GM21619 (cell line): ENCODE measurements around the gene STATH.
"Not testable (repeated sequence)": the region's sequence is repeated elsewhere in the genome, so short reads cannot be mapped to it uniquely, and the experiment has no call there.

Experiments used
- ATAC-seq: cut with Tn5 transposase; IDR thresholded peaks from one replicate; pipeline ENCODE4 v1.9.1; 2021; ENCODE audit not compliant: unreplicated experiment

STATH gene, protein sequence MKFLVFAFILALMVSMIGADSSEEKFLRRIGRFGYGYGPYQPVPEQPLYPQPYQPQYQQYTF

DNA sequence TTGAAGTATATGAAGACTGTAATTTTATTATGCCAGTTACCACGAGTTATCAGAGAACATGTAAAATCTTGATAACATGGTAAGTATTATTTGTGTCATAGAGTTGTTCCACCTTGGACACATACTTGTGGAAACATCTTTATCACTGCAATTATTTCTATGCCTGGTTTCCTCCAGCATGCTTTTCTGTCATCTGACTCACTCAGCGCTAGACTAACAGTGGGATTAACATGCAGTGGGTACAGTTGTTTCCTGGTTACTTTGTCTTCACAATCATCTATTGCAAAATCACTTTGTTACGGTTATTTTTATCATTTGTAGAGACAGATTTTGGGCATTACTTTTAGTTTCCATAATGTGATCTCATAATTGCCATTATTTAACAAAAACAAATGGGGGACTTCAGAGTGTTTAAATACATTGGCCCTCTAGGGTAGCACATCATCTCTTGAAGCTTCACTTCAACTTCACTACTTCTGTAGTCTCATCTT lies at the start of gene STATH:
Gene STATH (plus strand): TSS at position 441 of the 491 bp plus-strand sequence. CDS start 2,472 bp downstream, outside the sequence.
- no peak for ATAC-seq

GRCh38 chr4:69951602-69952001 lies 44.2 kb upstream of the STATH start:
- ATAC-seq, result no peak

DNA sequence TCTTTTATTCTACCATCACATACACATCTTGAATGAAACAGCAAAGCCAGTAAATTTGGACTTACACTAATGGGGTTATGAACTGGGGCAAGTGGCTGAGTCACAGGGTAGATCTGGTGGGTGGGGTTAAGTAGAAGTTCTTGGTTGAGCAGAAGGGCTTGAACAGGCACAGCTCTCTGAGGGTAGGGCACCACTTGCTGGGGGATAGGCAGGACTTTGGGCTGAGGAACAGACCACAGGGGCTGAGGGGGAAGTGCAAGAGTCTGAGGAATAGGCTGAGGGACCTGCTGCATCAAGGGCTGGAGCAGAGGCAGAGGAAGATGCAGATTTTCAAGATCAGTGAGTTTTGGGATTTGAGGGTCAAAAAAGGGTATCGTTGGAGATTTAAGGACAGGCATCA lies 38.6 kb upstream of the STATH start:
- no peak for ATAC-seq

DNA sequence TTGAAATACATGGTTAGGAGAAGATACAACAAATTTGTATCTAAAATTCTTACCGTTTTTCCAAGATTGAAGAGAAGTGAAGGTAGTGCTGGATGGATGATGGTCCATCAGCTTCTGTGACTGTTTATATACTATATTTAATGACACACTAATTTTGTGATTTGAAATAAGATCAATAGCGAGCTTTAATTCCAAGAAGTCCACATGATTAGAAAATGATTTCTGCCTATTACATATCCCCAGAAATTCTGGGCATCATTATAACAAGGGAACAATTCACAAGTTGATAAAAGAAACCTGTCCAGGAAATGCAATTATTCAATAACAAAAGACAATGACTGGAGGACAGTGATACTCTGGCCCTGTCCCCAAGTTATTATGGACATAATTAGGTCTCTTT lies 30.1 kb upstream of the STATH start, which contains the start of gene CSN2:
Gene CSN2 (minus strand): TSS at position 101 of the 400 bp plus-strand sequence. CDS start 4,733 bp downstream, outside the sequence.
- ATAC-seq, result no peak

DNA sequence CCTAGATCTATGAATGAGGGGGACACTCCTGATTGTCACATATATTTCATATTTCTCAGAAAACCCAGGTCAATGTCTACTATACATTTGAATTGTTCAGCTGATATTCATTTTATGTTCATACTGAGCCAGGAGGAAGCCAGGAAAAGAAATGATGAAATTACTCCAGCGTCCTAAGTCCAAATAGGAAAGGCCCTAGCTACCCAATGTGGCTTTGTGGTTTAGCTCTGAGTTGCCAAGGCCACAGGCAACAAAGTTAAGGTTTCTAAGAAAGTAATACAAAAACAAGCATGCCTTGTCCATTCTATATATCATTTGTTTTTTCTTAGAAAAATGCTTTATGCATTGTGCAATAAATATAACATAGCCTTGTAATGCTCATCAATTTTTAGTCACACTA lies 25.7 kb upstream of the STATH start:
- ATAC-seq, result no peak

- no peak for ATAC-seq
Observed at GRCh38 chr4:69974631-69975030, 21.1 kb upstream of the STATH start.

GRCh38 chr4:69977582-69977981 lies 18.2 kb upstream of the STATH start:
- ATAC-seq, result no peak

DNA sequence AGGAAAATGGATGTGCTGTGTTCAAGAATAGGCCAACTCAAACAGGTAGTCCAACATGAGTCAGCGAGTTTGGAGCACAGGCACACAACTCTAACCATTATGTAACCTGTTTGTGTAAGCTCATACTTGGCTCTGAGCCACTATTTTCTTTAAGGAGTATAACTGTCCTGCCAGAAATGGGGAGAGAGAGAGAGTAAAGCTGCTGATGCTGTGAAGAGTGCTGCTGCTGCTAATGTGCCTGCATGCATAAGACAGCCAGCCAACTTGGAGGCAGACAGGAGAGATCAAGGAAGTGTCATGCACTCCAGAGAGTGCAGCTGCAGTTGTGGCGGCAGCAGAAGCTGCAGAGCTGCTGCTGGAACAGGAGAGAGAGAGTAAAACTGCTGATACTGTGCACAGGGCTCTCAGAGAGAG lies 11.7 kb upstream of the STATH start:
- ATAC-seq, result peak; percentile 69

DNA sequence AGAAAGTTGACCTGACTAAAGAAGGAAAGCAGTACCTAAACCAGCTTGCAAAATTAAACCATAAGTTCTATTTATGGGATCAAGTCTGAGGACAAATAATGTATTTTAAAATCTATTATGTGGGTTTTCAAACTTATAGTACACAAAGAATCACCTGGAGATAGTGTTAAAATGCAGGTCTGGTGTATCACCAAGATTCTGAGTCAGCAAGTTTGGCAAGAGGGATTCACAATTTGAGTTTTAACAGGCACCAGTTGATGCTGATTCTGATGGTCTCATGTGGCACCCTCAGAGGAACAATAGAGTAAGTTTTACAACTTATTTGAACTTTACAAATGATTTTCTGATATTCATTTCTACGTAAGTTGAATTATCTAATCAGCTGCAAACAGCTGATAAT lies 9.1 kb upstream of the STATH start:
- ATAC-seq, result no peak

DNA sequence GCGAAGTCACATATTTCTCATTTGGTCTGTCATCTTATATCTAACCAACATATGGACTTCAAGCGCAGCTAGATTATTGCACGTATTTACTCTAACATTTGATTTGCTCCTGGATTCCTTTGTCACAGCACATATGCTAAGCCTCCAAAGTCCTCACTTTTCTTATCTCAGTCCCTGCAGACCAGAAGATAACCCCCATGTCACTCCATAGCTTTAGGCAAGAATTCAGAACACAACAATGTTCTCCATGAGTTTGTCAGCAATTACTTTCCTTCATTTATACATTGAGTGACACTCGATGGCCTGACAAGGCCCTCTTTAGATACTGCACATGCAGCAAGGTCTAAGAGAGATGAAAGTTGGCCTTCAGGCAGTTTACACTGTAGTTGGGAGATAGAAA lies 4.8 kb upstream of the STATH start:
- ATAC-seq, result no peak

GRCh38 chr4:69994782-69995181 lies 984 bp upstream of the STATH start:
- ATAC-seq, result no peak

- ATAC-seq, result no peak
Observed at GRCh38 chr4:69999420-69999819, 3.7 kb downstream of the STATH start.

- ATAC-seq, result no peak
Observed at GRCh38 chr4:70000711-70001110, 4.9 kb downstream of the STATH start.

DNA sequence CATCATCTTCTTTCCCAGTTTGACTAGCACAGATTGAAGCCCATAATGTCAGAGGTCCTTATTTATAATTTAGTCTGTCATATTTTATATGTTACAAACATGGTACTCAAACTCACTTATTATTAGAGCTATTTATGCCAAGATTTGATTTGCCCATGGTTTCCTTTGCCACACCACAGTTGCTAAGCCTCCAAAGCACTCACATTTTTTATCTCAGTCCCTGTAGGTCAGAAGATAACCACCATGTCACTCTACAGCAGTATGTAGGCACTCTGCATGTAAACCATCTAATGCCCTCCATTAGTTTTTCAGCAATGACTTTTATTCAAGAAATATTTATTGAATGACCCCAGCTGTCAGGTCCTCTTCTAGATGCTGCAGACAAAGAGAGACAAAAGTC lies 6.7 kb downstream of the STATH start:
- ATAC-seq, result no peak

- ATAC-seq, result no peak
Observed at GRCh38 chr4:70008771-70009170, 13.0 kb downstream of the STATH start.

- not testable (repeated sequence) for ATAC-seq
Observed at GRCh38 chr4:70019006-70019405, 23.2 kb downstream of the STATH start.

DNA sequence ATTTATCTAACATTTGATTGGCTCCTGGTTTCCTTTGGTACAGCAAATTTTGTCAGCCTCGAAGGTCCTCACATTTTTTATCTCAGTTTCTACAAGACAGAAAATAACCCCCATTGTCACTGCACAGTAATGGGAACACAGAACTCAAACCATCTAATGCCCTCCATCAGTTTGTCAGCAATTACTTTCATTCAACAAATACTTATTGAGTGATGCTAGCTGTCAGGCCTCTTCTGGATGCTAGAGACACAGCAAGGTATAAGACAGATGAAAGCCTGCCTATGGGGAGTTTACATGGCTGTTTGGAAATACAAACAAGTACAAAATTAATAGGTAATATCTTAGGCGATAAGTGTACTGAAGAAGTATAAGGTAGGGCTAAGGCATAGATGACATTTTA lies 27.5 kb downstream of the STATH start:
- ATAC-seq, result no peak

GRCh38 chr4:70027011-70027410 lies 31.2 kb downstream of the STATH start:
- ATAC-seq, result no peak

DNA sequence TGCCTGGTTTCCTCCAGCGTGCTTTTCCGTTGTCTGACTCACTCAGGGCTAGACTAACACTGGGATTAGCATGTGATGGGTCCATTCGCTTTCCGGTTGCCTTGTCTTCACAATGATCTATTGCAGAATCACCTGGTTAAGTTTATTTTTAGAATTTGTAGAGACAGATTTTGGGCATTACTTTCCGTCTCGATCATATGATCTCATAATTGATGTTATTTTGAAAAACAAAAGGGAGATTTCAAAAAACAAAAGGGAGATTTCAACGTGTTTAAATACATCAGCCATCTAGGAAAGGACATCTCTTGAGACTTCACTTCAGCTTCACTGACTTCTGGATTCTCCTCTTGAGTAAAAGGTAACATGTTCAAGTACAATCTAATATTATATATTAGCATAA lies 32.4 kb downstream of the STATH start, which contains the start of gene HTN3:
Gene HTN3 (plus strand): TSS at position 301 of the 400 bp plus-strand sequence. CDS start 2,282 bp downstream, outside the sequence.
- not testable (repeated sequence) for ATAC-seq

DNA sequence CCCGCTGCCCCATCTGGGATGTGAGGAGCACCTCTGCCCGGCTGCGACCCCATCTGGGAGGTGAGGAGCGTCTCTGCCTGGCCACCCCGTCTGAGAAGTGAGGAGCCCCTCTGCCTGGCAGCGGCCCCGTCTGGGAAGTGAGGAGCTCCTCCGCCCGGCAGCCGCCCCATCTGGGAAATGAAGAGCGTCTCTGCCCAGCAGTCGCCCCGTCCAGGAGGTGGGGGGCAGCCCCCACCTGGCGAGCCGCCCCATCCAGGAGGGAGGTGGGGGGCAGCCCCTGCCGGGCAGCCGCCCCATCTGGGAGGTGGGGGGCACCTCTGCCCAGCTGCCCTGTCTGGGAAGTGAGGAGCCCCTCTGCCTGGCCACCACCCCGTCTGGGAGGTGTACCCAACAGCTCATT lies 41.8 kb downstream of the STATH start:
- not testable (repeated sequence) for ATAC-seq

DNA sequence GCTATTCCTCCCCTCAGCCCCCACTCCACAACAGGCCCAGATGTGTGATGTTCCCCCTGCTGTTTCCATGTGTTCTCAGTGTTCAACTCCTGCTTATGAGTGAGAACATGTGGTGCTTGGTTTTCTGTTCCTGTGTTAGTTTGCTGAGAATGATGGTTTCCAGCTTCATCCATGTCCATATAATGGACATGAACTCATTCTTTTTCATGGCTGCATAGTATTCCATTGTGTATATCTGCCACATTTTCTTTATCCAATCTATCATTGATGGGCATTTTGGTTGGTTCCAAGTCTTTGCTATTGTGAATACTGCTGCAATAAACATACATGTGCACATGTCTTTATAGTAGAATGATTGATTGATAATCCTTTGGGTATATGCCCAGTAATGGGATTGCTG lies 44.2 kb downstream of the STATH start:
- not testable (repeated sequence) for ATAC-seq

GRCh38 chr4:70041652-70042286 lies 46.0 kb downstream of the STATH start:
- no peak for ATAC-seq

DNA sequence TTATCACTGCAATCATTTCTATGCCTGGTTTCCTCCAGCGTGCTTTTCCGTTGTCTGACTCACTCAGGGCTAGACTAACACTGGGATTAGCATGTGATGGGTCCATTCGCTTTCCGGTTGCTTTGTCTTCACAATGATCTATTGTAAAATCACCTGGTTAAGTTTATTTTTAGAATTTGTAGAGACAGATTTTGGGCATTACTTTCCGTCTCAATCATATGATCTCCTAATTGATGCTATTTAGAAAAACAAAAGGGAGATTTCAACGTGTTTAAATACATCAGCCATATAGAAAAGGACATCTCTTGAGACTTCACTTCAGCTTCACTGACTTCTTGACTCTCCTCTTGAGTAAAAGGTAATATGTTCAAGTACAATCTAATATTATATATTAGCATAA lies 54.4 kb downstream of the STATH start, which contains the start of gene HTN1:
Gene HTN1 (plus strand): TSS at position 301 of the 400 bp plus-strand sequence. CDS start 2,639 bp downstream, outside the sequence.
- not testable (repeated sequence) for ATAC-seq
